ENCODE data around the gene LRRC45.

DNA sequence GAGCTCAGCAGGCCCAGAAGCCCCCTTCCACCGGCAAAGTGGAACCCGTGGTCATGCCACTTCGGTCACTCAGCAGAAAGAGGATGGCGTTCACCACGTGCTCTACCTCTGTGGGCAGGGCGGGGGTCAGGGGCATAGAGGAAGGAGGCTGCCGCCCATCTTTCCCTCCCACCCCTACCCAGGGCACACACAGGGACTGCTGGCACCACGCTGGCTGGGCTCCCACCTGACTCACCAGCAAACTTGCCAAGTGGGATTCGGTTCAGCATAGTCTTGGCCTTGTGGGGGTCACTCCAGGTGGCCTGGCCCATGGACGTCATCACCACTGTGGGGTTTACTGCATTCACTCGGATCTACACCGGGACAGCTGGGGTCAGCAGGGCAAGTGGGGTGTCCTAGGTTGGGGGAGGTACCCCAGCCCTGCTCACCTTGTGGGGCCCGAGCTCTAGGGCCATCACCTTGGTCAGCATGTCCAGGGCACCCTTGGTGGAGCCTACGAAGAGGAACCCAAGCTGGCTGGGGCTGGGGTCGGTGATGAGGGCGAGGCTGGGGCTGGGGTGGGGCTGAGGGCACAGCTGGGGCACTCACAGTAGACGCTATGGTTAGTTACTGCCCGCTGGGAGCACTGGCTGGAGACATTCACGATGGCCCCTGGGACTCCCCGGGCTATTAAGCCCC, 13.0 kb downstream of the LRRC45 start:
- TF ChIP-seq EZH2 (IDR thresholded peaks at IDR 0.05; ENCODE audit: low read length), result no peak
- TF ChIP-seq, protein P1, sequence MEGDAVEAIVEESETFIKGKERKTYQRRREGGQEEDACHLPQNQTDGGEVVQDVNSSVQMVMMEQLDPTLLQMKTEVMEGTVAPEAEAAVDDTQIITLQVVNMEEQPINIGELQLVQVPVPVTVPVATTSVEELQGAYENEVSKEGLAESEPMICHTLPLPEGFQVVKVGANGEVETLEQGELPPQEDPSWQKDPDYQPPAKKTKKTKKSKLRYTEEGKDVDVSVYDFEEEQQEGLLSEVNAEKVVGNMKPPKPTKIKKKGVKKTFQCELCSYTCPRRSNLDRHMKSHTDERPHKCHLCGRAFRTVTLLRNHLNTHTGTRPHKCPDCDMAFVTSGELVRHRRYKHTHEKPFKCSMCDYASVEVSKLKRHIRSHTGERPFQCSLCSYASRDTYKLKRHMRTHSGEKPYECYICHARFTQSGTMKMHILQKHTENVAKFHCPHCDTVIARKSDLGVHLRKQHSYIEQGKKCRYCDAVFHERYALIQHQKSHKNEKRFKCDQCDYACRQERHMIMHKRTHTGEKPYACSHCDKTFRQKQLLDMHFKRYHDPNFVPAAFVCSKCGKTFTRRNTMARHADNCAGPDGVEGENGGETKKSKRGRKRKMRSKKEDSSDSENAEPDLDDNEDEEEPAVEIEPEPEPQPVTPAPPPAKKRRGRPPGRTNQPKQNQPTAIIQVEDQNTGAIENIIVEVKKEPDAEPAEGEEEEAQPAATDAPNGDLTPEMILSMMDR (optimal IDR thresholded peaks at IDR 0.05 in 1 of 3, IDR thresholded peaks at IDR 0.05 in 1 of 3, conservative IDR thresholded peaks at IDR 0.05 in 1 of 3; ENCODE audit: extremely low read depth in 1 of 3, insufficient read depth in 2 of 3, low read length in 3 of 3), result no peak
